Measurements from ENCODE around the gene IRGM. TPM values are rescaled to one million over a fixed set of nuclear protein-coding genes. Genes with fewer than 3 reads are reported as not detected.

The IRGM gene, protein sequence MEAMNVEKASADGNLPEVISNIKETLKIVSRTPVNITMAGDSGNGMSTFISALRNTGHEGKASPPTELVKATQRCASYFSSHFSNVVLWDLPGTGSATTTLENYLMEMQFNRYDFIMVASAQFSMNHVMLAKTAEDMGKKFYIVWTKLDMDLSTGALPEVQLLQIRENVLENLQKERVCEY
- total RNA-seq (2022; extraction: Qiagen RNA extraction), result 0.06 to 0.18 TPM (median 0.11 TPM) in 4 of 5 replicates, not detected in the other

GRCh38 chr5:150846308-150846653 is at the start of gene IRGM:
IRGM (plus strand) TSS chr5:150846521; CDS start chr5:150848124, 1,603 bp downstream.

Other genes starting within 250 kb of the IRGM start
- 19.3 to 24.4 TPM (median 22.3 TPM) in 5 replicates for gene SYNPO, start 205.9 kb upstream of the IRGM start, total RNA-seq (2022; extraction: Qiagen RNA extraction)
- gene MYOZ3, start 185.3 kb upstream of the IRGM start, total RNA-seq (2022; extraction: Qiagen RNA extraction), result 0.03 to 0.06 TPM in 2 of 5 replicates, not detected in the others
- 43.4 to 54.8 TPM (median 46.2 TPM) in 5 replicates for gene RBM22, start 145.5 kb upstream of the IRGM start, total RNA-seq (2022; extraction: Qiagen RNA extraction)
- 16.6 to 20.3 TPM (median 18.1 TPM) in 5 replicates for gene DCTN4, start 87.5 kb upstream of the IRGM start, total RNA-seq (2022; extraction: Qiagen RNA extraction)
- 19.3 to 23.3 TPM (median 21.6 TPM) in 5 replicates for gene SMIM3, start 67.8 kb upstream of the IRGM start, total RNA-seq (2022; extraction: Qiagen RNA extraction)
- gene ZNF300, start 58.5 kb downstream of the IRGM start, total RNA-seq (2022; extraction: Qiagen RNA extraction), result 1.9 to 2.8 TPM (median 2.4 TPM) in 5 replicates
- gene GPX3, start 174.1 kb downstream of the IRGM start, total RNA-seq (2022; extraction: Qiagen RNA extraction), result 17.4 to 21.2 TPM (median 18.2 TPM) in 5 replicates
- 142 to 156 TPM (median 153 TPM) in 5 replicates for gene TNIP1, start 234.5 kb downstream of the IRGM start, total RNA-seq (2022; extraction: Qiagen RNA extraction)

Data from A549 treated with AZD2906 at 1 μM for 4 hours (cell line).